Spleen (tissue), 7 donors: Measurements from ENCODE around the gene AKR1D1.

Experiments used
- CTCF ChIP-seq, 11 experiments: fragments of 200-600 bp in 7 of 11; fragments of 450-650 bp in 4 of 11; sonication (generic) in 4 of 11; IDR thresholded peaks in 8 of 11; conservative IDR thresholded peaks in 3 of 11; 1 replicate in 7 of 11; 2 replicates in 4 of 11; pipeline versions ENCODE4 v1.4.0 to v1.8.0; 2016 to 2021; ENCODE audit warnings: antibody characterized with exemption in 11 of 11, inconsistent platforms in 4 of 11, mild to moderate bottlenecking in 1 of 11
- POLR2A ChIP-seq, 3 donors: fragments of 450-650 bp; IDR thresholded peaks; one replicate each; pipeline ENCODE4 v1.5.1; 2017; ENCODE audit warnings: antibody characterized with exemption in 3 of 3, mild to moderate bottlenecking in 1 of 3
- POLR2AphosphoS5 ChIP-seq, 3 donors: sonication (generic); formaldehyde crosslinking; IDR thresholded peaks; one replicate each; pipeline ENCODE4 v1.5.1; 2017; ENCODE audit warnings: antibody characterized with exemption in 3 of 3
- donor health status: DM: no; HTN: no; CAD: no; lungs with moderate emphysema.
- donor health status: DM: no; HTN: no; CAD: no.
- donor health status: DM: no; HTN: no; CAD: no.

- TF ChIP-seq CTCF (IDR thresholded peaks at IDR 0.05 in 8 of 11, conservative IDR thresholded peaks at IDR 0.05 in 3 of 11) (no peak), POLR2A (IDR thresholded peaks at IDR 0.05) (no peak), POLR2AphosphoS5 (IDR thresholded peaks at IDR 0.05) (no peak)
Observed at GRCh38 chr7:138049505-138050116, 26.6 kb upstream of the AKR1D1 start.
